ENCODE measurements around the gene CBLL2. TPM values are rescaled to one million over a fixed set of nuclear protein-coding genes. Genes with fewer than 3 reads are reported as not detected.

CBLL2 gene
- not detected for total RNA-seq
- polyA plus RNA-seq, result not detected
- not detected for total RNA-seq

DNA sequence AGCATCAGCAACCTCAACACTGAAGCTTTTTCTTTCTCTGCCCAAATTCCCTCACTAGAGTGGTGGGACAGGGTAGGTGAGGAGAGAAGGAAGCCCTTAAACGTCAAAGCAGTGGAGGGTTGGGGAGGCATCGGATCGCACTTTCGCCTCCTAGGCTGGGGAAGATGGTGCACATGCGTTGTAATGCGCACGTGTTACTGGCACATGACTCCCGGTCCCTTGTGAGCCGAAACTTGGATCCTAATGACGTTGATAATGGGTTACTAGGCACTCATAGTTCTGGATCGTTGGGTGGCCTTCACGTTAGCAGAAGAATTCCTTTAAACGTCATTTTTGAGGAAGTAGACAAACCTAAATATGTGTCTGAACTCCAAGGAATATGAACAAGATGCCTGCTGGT lies at the start of gene CBLL2:
TSS of gene CBLL2 (plus strand) at position 301 of the 400 bp plus-strand sequence. CDS start at position 380, 79 bp downstream.
- POLR2A ChIA-PET, result no interaction called here
- Mint-ChIP-seq H3K27ac (no peak within 1 kb of the TSS), H3K36me3 (no peaks in the 10 kb centered on the region), H3K27me3 (no peaks in the 10 kb centered on the region), H3K4me1 (no peaks in the 10 kb centered on the region), H3K4me3 (no peak within 1 kb of the TSS), H3K9me3 (peaks cover 0 to 7% (median 0%) of the 10 kb centered on the region in 11 donors)
- DNase-seq (no peak), ATAC-seq (no peak)
- Histone ChIP-seq H3K36me3 (ENCODE audit: control insufficient read depth in 2 of 3, insufficient read depth in 3 of 3, low read length in 3 of 3) (no peaks in the 10 kb centered on the region), H3K4me1 (ENCODE audit: control insufficient read depth in 2 of 2, insufficient read depth in 2 of 2, low read length in 2 of 2) (no peaks in the 10 kb centered on the region), H3K27ac (ENCODE audit: low read depth, low read length) (no peak within 1 kb of the TSS), H3K4me3 (ENCODE audit: low read length) (no peak within 1 kb of the TSS), H3K9me3 (ENCODE audit: control insufficient read depth in 2 of 3, low read length in 3 of 3) (no peaks in the 10 kb centered on the region), H3K27me3 (ENCODE audit: control insufficient read depth in 2 of 2, insufficient read depth in 2 of 2, low read length in 2 of 2) (no peaks in the 10 kb centered on the region)
- CTCF ChIA-PET, result no interaction called here
- intact Hi-C loops (cut with micrococcal nuclease), result no loop called here

- CTCF ChIA-PET, result no interaction called here
- H3K4me1 Mint-ChIP-seq, result no peaks in the 10 kb centered on the region
- DNase-seq, result no peak
- Histone ChIP-seq H3K36me3 (ENCODE audit: control insufficient read depth in 2 of 3, insufficient read depth in 3 of 3, low read length in 3 of 3) (no peaks in the 10 kb centered on the region), H3K27me3 (ENCODE audit: control insufficient read depth in 2 of 2, insufficient read depth in 2 of 2, low read length in 2 of 2) (no peaks in the 10 kb centered on the region), H3K4me3 (ENCODE audit: low read length) (no peak overlapping the region), H3K4me1 (ENCODE audit: control insufficient read depth in 2 of 2, insufficient read depth in 2 of 2, low read length in 2 of 2) (no peaks in the 10 kb centered on the region), H3K9me3 (ENCODE audit: control insufficient read depth in 2 of 3, low read length in 3 of 3) (no peaks in the 10 kb centered on the region), H3K27ac (ENCODE audit: low read depth, low read length) (no peak overlapping the region)
- ATAC-seq, result no peak
- H3K9me3 Mint-ChIP-seq, result peaks cover 0 to 6% (median 0%) of the 10 kb centered on the region in 11 donors
- peaks cover 0 to 6% (median 0%) of the 10 kb centered on the region in 5 donors for H3K36me3 Mint-ChIP-seq
- no peak overlapping the region for H3K4me3 Mint-ChIP-seq
- no peak overlapping the region for H3K27ac Mint-ChIP-seq
- POLR2A ChIA-PET, result no interaction called here
- intact Hi-C loops (cut with micrococcal nuclease), result no loop called here
- H3K27me3 Mint-ChIP-seq, result peaks cover 0 to 11% (median 3%) of the 10 kb centered on the region in 5 donors
Observed at GRCh38 chrX:22234380-22234779, 38.3 kb upstream of the CBLL2 start.

- CTCF ChIA-PET, result no interaction called here
Observed at GRCh38 chrX:22237479-22237878, 35.2 kb upstream of the CBLL2 start.

DNA sequence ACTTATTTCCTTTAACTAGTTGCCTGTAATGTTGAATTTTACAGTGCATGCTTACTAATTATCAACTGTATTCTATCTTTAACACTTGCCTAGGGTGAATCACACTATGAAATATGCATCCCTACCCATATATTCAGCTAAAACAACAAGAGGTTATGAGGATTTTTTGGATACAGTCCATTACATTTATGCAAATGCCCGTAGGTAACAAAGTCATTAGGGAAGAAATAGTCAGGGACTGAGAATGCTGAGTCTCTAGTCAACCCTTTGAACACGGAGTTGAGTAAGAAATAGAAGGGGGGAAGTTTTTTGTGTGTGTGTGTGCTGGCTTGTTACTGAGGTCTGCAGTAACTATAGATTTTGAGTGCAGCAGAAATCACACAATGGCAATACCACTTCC lies 26.1 kb upstream of the CBLL2 start:
- ChIA-PET POLR2A (no interaction called here), CTCF (no interaction called here)
- H3K27ac Mint-ChIP-seq, result no peak overlapping the region
- no peak for ATAC-seq
- no peaks in the 10 kb centered on the region for H3K27me3 Mint-ChIP-seq
- no peaks in the 10 kb centered on the region for H3K36me3 Mint-ChIP-seq
- H3K4me1 Mint-ChIP-seq, result no peaks in the 10 kb centered on the region
- no peak overlapping the region for H3K4me3 ChIP-seq (ENCODE audit: low read length)
- H3K36me3 ChIP-seq (ENCODE audit: control insufficient read depth in 2 of 3, insufficient read depth in 3 of 3, low read length in 3 of 3), result no peaks in the 10 kb centered on the region
- H3K4me1 ChIP-seq (ENCODE audit: control insufficient read depth in 2 of 2, insufficient read depth in 2 of 2, low read length in 2 of 2), result no peaks in the 10 kb centered on the region
- peaks cover 0 to 12% (median 1%) of the 10 kb centered on the region in 11 donors for H3K9me3 Mint-ChIP-seq
- no peak overlapping the region for H3K4me3 Mint-ChIP-seq
- no peak overlapping the region for H3K27ac ChIP-seq (ENCODE audit: low read depth, low read length)
- intact Hi-C loops (cut with micrococcal nuclease), result no loop called here
- no peaks in the 10 kb centered on the region for H3K27me3 ChIP-seq (ENCODE audit: control insufficient read depth in 2 of 2, insufficient read depth in 2 of 2, low read length in 2 of 2)
- H3K9me3 ChIP-seq (ENCODE audit: control insufficient read depth in 2 of 3, low read length in 3 of 3), result no peaks in the 10 kb centered on the region
- DNase-seq, result no peak

More at GRCh38 chrX:22237479-22237878, 35.2 kb upstream of the CBLL2 start:
- Mint-ChIP-seq H3K9me3 (peaks cover 0 to 5% (median 0%) of the 10 kb centered on the region in 11 donors), H3K27ac (no peak overlapping the region), H3K4me3 (no peak overlapping the region), H3K27me3 (peaks cover 0 to 11% (median 3%) of the 10 kb centered on the region in 5 donors), H3K4me1 (no peaks in the 10 kb centered on the region), H3K36me3 (peaks cover 0 to 6% (median 0%) of the 10 kb centered on the region in 5 donors)
- POLR2A ChIA-PET, result no interaction called here
- Histone ChIP-seq H3K4me1 (ENCODE audit: control insufficient read depth in 2 of 2, insufficient read depth in 2 of 2, low read length in 2 of 2) (no peaks in the 10 kb centered on the region), H3K27me3 (ENCODE audit: control insufficient read depth in 2 of 2, insufficient read depth in 2 of 2, low read length in 2 of 2) (no peaks in the 10 kb centered on the region), H3K36me3 (ENCODE audit: control insufficient read depth in 2 of 3, insufficient read depth in 3 of 3, low read length in 3 of 3) (no peaks in the 10 kb centered on the region), H3K4me3 (ENCODE audit: low read length) (no peak overlapping the region), H3K9me3 (ENCODE audit: control insufficient read depth in 2 of 3, low read length in 3 of 3) (no peaks in the 10 kb centered on the region), H3K27ac (ENCODE audit: low read depth, low read length) (no peak overlapping the region)
- ATAC-seq (no peak), DNase-seq (no peak)
- intact Hi-C loops (cut with micrococcal nuclease), result no loop called here

GRCh38 chrX:22247169-22247568 lies 25.5 kb upstream of the CBLL2 start:
- no peak overlapping the region for H3K27ac ChIP-seq (ENCODE audit: low read depth, low read length)
- H3K36me3 Mint-ChIP-seq, result no peaks in the 10 kb centered on the region
- no peaks in the 10 kb centered on the region for H3K27me3 Mint-ChIP-seq
- H3K4me1 ChIP-seq (ENCODE audit: control insufficient read depth in 2 of 2, insufficient read depth in 2 of 2, low read length in 2 of 2), result no peaks in the 10 kb centered on the region
- ATAC-seq, result no peak
- no peaks in the 10 kb centered on the region for H3K27me3 ChIP-seq (ENCODE audit: control insufficient read depth in 2 of 2, insufficient read depth in 2 of 2, low read length in 2 of 2)
- no peaks in the 10 kb centered on the region for H3K9me3 ChIP-seq (ENCODE audit: control insufficient read depth in 2 of 3, low read length in 3 of 3)
- peaks cover 0 to 10% (median 1%) of the 10 kb centered on the region in 11 donors for H3K9me3 Mint-ChIP-seq
- no peak overlapping the region for H3K4me3 ChIP-seq (ENCODE audit: low read length)
- no peaks in the 10 kb centered on the region for H3K36me3 ChIP-seq (ENCODE audit: control insufficient read depth in 2 of 3, insufficient read depth in 3 of 3, low read length in 3 of 3)
- no peaks in the 10 kb centered on the region for H3K4me1 Mint-ChIP-seq
- ChIA-PET CTCF (no interaction called here), POLR2A (no interaction called here)
- no peak overlapping the region for H3K27ac Mint-ChIP-seq
- intact Hi-C loops (cut with micrococcal nuclease), result no loop called here
- DNase-seq, result no peak
- H3K4me3 Mint-ChIP-seq, result no peak overlapping the region

DNA sequence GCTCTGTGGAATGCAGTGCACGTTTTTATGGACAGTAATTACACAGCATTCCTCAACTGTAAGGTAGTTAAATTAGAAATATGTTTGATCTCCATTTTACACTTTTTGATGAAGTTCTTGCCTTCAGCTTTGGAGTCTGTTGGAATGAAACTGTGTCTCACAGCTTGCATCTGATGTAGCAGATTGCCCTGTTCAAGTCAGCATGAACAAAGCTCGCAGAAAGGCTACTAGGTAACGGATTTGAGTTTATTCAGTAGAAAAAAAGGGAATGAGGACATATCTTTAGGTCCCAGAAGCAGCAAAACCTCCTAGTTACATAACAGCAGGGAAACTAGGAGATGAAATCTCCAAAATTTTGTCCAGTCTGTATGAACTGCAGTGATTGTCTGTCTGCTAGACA lies 24.3 kb upstream of the CBLL2 start:
- H3K4me1 ChIP-seq (ENCODE audit: control insufficient read depth in 2 of 2, insufficient read depth in 2 of 2, low read length in 2 of 2), result no peaks in the 10 kb centered on the region
- DNase-seq (no peak), ATAC-seq (no peak)
- H3K27ac Mint-ChIP-seq, result no peak overlapping the region
- H3K9me3 Mint-ChIP-seq, result peaks cover 0 to 4% (median 0%) of the 10 kb centered on the region in 11 donors
- no peak overlapping the region for H3K4me3 Mint-ChIP-seq
- ChIA-PET CTCF (no interaction called here), POLR2A (no interaction called here)
- H3K27ac ChIP-seq (ENCODE audit: low read depth, low read length), result no peak overlapping the region
- no peak overlapping the region for H3K4me3 ChIP-seq (ENCODE audit: low read length)
- no peaks in the 10 kb centered on the region for H3K27me3 Mint-ChIP-seq
- H3K9me3 ChIP-seq (ENCODE audit: control insufficient read depth in 2 of 3, low read length in 3 of 3), result no peaks in the 10 kb centered on the region
- intact Hi-C loops (cut with micrococcal nuclease), result no loop called here
- H3K27me3 ChIP-seq (ENCODE audit: control insufficient read depth in 2 of 2, insufficient read depth in 2 of 2, low read length in 2 of 2), result no peaks in the 10 kb centered on the region
- no peaks in the 10 kb centered on the region for H3K36me3 Mint-ChIP-seq
- no peaks in the 10 kb centered on the region for H3K36me3 ChIP-seq (ENCODE audit: control insufficient read depth in 2 of 3, insufficient read depth in 3 of 3, low read length in 3 of 3)
- H3K4me1 Mint-ChIP-seq, result no peaks in the 10 kb centered on the region

DNA sequence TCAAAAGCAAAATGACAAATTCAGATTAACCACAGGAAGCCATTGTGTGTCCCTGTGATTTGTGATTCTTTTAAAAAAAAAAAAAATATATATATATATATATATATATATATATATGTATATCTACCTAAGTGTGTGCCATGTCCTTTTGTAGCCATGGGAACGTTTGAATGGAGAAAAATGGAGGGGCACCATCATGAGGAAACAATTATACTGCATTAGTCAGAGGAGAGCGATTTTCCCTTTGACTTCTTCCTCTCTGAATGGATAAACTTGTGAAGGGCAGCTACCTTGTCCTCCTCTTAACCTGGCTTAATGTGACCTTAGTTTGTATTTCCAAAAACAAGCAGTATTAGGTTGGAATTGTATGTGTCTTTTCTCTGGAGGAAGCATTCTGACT lies 23.3 kb upstream of the CBLL2 start:
- intact Hi-C loops (cut with micrococcal nuclease), result no loop called here
- no peak overlapping the region for H3K27ac Mint-ChIP-seq
- DNase-seq (no peak), ATAC-seq (no peak)
- Histone ChIP-seq H3K4me1 (ENCODE audit: control insufficient read depth in 2 of 2, insufficient read depth in 2 of 2, low read length in 2 of 2) (no peaks in the 10 kb centered on the region), H3K27ac (ENCODE audit: low read depth, low read length) (no peak overlapping the region), H3K36me3 (ENCODE audit: control insufficient read depth in 2 of 3, insufficient read depth in 3 of 3, low read length in 3 of 3) (no peaks in the 10 kb centered on the region), H3K4me3 (ENCODE audit: low read length) (no peak overlapping the region), H3K27me3 (ENCODE audit: control insufficient read depth in 2 of 2, insufficient read depth in 2 of 2, low read length in 2 of 2) (no peaks in the 10 kb centered on the region), H3K9me3 (ENCODE audit: control insufficient read depth in 2 of 3, low read length in 3 of 3) (no peaks in the 10 kb centered on the region)
- no peaks in the 10 kb centered on the region for H3K4me1 Mint-ChIP-seq
- H3K36me3 Mint-ChIP-seq, result no peaks in the 10 kb centered on the region
- H3K4me3 Mint-ChIP-seq, result no peak overlapping the region
- CTCF ChIA-PET, result no interaction called here
- H3K27me3 Mint-ChIP-seq, result no peaks in the 10 kb centered on the region
- peaks cover 0 to 2% (median 0%) of the 10 kb centered on the region in 11 donors for H3K9me3 Mint-ChIP-seq
- POLR2A ChIA-PET, result no interaction called here

All from naive thymus-derived CD4-positive, alpha-beta T cell (primary cell).